M059J (cell line): Measurements from ENCODE around the gene RAB8A. TPM values are rescaled to one million over a fixed set of nuclear protein-coding genes. Genes with fewer than 3 reads are reported as not detected.

Experiments used
- DNase-seq: peaks from one replicate; pipeline ENCODE4 v3.0.0-alpha.2; 2012; ENCODE audit warnings: low read depth
- total RNA-seq: library from RNA; depleted of rRNA; stranded (reverse); fragments of >200 nt; shearing (Covaris generic); gene quantifications from 2 replicates; pipeline ENCODE4 v1.2.3, GENCODE V29; 2014; rRNA removed

Gene RAB8A
- total RNA-seq, result 110 and 159 TPM in 2 replicates

DNA sequence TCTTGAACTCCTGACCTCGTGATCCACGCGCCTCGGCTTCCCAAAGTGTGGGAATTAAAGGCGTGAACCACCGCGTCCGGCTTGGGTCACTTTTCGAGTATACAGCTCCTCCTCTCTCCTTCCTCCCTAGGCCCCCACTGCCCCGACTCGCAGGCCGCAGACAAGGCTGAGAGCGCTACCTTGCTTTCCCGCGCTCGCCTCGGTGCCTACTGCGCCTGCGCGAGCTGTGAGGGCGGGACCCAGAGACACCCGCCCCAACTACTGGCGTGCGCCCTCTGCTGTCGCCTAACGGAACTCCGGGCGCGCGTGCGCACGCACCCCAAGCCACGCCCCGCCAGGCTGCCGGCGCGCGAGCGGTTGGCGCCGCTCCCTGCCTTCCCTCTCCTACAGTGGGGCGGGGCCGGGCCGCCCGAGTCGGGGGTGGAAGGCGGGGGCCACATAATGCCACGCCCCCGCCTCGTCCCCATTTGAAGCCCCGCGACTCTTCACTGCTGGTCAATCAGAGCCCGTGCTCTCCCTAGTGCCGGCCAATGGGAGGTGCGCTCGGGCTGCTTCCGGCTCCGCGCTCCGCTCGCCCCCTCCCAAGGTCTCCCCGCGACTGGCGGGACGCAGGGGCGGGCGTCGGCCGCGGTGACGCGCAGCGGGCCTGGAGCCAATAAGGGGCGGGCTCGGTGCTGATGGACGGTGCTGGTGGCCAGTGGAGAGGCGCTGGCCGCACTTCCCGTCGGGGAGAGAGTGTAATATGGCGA is at the start of gene RAB8A:
Gene RAB8A (plus strand): TSS at position 730 of the 749 bp plus-strand sequence. CDS start 13 bp downstream, at position 743.
- peak; percentile 99 for DNase-seq

- DNase-seq, result no peak
Measured at GRCh38 chr19:16061943-16062342, 49.7 kb upstream of the RAB8A start.

GRCh38 chr19:16062789-16063188 is 48.9 kb upstream of the RAB8A start:
- DNase-seq, result peak; percentile 52

- DNase-seq, result peak; percentile 82
Measured at GRCh38 chr19:16064209-16064889, 47.3 kb upstream of the RAB8A start.

GRCh38 chr19:16066611-16067104 is 45.0 kb upstream of the RAB8A start:
- peak; percentile 77 for DNase-seq

DNA sequence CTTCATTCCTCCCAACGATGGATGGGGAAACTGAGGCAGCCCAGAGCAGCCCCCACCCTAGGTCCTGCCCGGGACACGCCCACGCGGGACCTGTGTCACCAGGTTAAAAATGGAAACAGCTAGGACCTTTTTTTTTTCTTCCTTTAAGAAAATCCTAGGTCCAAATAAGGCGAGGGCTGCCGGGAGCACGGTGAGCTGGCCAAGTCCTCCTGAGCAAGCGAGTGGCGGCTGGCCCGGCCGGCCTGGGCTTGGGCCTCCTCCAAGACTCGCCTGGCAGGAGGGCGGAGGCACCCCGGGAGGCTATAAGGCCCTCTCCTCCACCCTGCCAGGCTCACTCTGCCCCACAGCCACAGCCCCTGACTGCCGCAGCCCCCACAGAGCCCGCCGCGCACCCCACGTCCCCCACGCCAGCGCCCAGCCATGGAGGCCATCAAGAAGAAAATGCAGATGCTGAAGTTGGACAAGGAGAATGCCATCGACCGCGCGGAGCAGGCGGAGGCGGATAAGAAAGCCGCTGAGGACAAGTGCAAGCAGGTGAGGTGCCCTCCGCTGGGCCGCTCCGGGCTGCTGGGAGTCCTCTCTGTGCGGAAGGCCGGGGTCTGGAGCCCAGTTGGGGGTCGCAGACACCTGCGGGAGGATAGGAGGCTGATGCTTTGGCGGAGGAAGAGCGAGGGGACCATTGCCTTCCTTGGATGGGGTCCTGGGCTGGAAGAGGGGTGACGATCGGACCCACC is 44.3 kb upstream of the RAB8A start:
- DNase-seq, result peak; percentile 93

GRCh38 chr19:16068696-16069259 is 42.9 kb upstream of the RAB8A start:
- peak; percentile 37 for DNase-seq

GRCh38 chr19:16069813-16070365 is 41.8 kb upstream of the RAB8A start:
- no peak for DNase-seq

GRCh38 chr19:16070366-16070990 is 41.2 kb upstream of the RAB8A start:
- peak; percentile 93 for DNase-seq

DNA sequence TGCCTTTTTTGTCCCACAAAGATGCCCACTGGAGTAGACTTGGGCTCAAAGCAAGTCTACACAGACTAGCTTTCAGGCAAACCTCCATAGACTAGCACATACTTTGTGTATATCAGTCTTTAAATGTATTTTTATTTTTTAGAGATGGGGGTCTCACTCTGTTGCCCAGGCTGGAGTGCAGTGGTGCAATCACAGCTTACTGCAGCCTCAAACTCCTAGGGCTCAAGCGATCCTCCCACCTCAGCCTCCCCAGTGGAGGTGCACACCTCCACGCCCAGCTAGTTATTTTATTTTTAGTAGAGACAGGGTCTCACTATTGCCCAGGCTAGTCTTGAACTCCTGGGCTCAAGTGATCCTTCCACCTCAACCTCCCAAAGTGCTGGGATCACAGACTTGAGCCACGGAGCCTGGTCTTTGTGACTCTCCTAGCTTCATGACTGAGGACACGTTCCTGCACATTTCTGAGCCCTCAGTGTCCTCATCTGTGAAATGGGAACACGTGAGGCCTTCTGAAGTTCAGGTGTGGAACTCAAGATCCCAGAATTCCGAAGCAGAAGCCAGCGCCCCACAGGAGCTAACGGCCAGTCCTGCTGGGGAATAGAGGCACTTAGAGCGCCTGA is 40.5 kb upstream of the RAB8A start:
- DNase-seq, result no peak

DNA sequence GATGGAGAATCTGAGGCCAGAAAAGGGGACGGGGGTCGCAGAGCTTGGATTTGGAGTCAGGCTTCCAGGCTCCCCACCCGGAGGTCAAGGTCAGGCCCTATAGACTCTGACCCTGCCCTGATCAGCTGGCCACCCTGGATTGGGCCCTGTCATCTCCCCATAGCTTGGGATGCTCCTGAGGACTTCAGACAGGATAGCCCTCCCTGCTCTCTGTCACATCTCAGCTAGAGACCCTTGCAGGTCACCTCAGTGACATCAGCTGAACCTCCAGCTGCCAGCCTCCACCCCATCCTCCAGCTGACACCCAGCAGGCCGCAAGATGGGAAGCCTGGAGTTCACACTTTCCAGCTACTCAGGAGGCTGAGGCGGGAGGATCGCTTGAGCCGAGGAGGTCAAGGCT is 38.2 kb upstream of the RAB8A start:
- no peak for DNase-seq

DNA sequence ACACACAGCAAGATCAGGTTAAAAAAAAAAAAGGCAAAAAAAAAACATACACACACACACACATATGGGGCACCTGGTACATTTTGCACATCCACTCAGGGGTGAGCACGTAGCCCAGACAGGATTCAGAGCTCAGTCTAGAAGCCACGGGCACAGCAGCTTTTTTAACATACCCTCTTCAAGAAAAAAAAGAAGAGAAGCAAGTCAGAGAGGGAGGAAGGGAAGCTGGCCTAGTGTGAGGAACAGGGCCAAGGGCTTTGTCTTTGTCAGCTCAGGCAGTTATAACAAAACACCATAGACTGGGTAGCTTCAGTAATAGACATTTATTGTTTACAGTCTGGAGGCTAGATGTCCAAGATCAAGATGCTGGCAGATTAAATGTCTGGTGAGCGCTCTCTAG is 37.7 kb upstream of the RAB8A start:
- peak; percentile 48 for DNase-seq

- DNase-seq, result peak; percentile 21
Measured at GRCh38 chr19:16074488-16075365, 37.0 kb upstream of the RAB8A start.

DNA sequence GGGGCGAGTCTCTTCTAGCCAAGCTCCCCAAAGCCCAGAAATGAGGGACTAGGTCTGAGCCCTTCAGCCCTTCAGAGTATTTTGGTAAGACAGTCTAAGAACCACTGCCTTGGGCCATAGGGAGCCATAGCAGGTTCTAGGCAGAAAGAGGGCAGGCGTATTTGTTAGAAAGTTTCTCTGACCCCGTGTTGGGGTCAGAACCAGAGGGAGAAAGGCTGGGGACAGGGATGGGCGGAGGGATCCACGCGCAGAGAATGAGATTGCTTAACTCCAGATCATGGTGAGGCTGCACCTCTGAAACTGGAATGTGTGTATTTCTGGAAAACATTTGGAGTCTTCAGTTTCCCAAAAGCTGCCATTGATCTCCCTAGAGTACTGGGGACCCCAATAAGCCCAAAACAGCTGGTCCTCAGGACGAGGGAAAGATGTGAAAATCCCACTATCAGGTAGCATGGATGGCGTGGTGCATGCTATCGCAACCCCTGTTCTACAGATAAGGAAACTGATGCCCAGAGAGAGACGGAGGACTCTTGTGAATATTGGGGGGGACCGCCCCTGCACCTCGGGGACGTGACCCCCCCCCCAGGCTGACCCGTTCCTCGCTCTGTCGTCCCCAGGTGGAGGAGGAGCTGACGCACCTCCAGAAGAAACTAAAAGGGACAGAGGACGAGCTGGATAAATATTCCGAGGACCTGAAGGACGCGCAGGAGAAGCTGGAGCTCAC is 36.1 kb upstream of the RAB8A start:
- peak; percentile 51 for DNase-seq

- peak; percentile 93 for DNase-seq
Measured at GRCh38 chr19:16076154-16076957, 35.3 kb upstream of the RAB8A start, which contains the start of gene TPM4. Gene TPM4 (plus strand): TSS chr19:16076495. CDS start chr19:16076566, 71 bp downstream.

- peak; percentile 39 for DNase-seq
Measured at GRCh38 chr19:16076958-16077611, 34.6 kb upstream of the RAB8A start.

- peak; percentile 85 for DNase-seq
Measured at GRCh38 chr19:16077984-16078758, 33.5 kb upstream of the RAB8A start.
